ENCODE results near the gene BCL2L11. TPM values are rescaled to one million over a fixed set of nuclear protein-coding genes. Genes with fewer than 3 reads are reported as not detected.

BCL2L11 gene
- total and polyA plus RNA-seq, 2 donors (not counting 3 experiments of a cell fraction or from before 2014, with no cell fraction given), result 12.9 to 26.6 TPM

DNA sequence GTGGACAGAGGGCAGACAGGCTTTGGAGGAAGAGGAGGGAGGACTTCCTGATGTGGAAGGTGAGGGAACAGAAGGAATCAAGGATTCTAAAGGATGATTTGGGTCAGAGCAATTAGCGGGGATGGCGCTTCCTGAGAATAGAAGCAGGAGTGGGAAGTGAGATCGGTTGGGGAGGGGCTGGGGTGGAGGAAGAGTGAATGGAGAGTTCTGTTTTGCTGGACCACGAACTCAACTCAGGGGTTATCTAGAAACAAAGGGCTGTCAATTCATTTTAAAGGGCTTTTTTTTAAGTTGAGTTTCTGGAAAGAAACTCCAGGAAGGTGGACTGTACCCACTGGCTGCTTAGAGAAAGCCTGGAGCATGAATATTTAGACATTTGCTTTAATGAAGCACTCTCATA, 54.9 kb downstream of the BCL2L11 start:
- Histone ChIP-seq H3K9me3 (replicated peaks; ENCODE audit: control insufficient read depth, insufficient read depth, low read length) (no peaks in the 10 kb centered on the region), H3K79me2 (ENCODE audit: control insufficient read depth, insufficient read depth, low read length) (no peaks in the 10 kb centered on the region), H3K27me3 (ENCODE audit: control insufficient read depth in 2 of 2, insufficient read depth in 2 of 2, low read length in 2 of 2) (peaks cover 35 to 54% of the 10 kb centered on the region in 2 experiments), H3K9me1 (replicated peaks; ENCODE audit: control insufficient read depth, extremely low read depth, insufficient read depth, low read length) (no peaks in the 10 kb centered on the region), H3K4me1 (ENCODE audit: control insufficient read depth, extremely low read depth, insufficient read depth, low read length) (no peaks in the 10 kb centered on the region), H3K4me2 (ENCODE audit: insufficient read depth, low read length) (no peak overlapping the region), H2AFZ (ENCODE audit: low read depth, low read length) (no peak overlapping the region), H3K36me3 (ENCODE audit: control insufficient read depth in 2 of 2, extremely low read depth in 1 of 2, insufficient read depth in 2 of 2, low read length in 2 of 2) (no peaks in the 10 kb centered on the region), H4K20me1 (replicated peaks; ENCODE audit: control insufficient read depth, extremely low read depth, insufficient read depth, low read length) (no peaks in the 10 kb centered on the region), H3K4me3 (replicated peaks in 1 of 3; ENCODE audit: insufficient read depth in 1 of 3, low read depth in 1 of 3, low read length in 3 of 3) (no peak overlapping the region), H3K9ac (replicated peaks; ENCODE audit: extremely low read depth, insufficient read depth, low read length) (no peak overlapping the region), H3K27ac (ENCODE audit: insufficient read depth, low read depth, low read length) (no peak overlapping the region)
- intact Hi-C loops (cut with micrococcal nuclease) (no loop called here), dilution Hi-C loops (cut with MboI; ENCODE audit: extremely low pct_ligation_motif_present, low sequenced_read_pairs) (no loop called here)
- ChIA-PET POLR2A (no interaction called here), CTCF (no interaction called here)
- no TSS peak for BruUV-seq (replicated peaks)
- no peak for DNase-seq (ENCODE audit: low read depth, low spot score)
- no peak for FAIRE-seq
- TF ChIP-seq FOS (IDR thresholded peaks at IDR 0.05; ENCODE audit: borderline replicate concordance, insufficient read depth, low read length), result no peak
- TF ChIP-seq POLR2AphosphoS5 (IDR thresholded peaks at IDR 0.05; ENCODE audit: insufficient read depth, low read depth, low read length), result no peak
- no peak for TF ChIP-seq EZH2 (IDR thresholded peaks at IDR 0.05; ENCODE audit: borderline replicate concordance, low read depth, low read length, severe bottlenecking)
- TF ChIP-seq JUN (IDR thresholded peaks at IDR 0.05; ENCODE audit: borderline replicate concordance, insufficient read depth, insufficient read length, low read depth), result no peak
- TF ChIP-seq CTCF (IDR thresholded peaks at IDR 0.05; ENCODE audit: extremely low read depth in 1 of 2, insufficient read depth in 1 of 2, low read depth in 1 of 2, low read length in 2 of 2), result no peak
- no peak for TF ChIP-seq POLR2A (IDR thresholded peaks at IDR 0.05; ENCODE audit: low read depth, low read length)
- no peak for TF ChIP-seq MYC (IDR thresholded peaks at IDR 0.05; ENCODE audit: low read depth, low read length)
- no peak for TF ChIP-seq GATA2 (IDR thresholded peaks at IDR 0.05; ENCODE audit: insufficient read depth, insufficient read length, low read depth, low read length)
- no peak for TF ChIP-seq MAX (IDR thresholded peaks at IDR 0.05; ENCODE audit: insufficient read depth, insufficient read length)
